Upper lobe of left lung (tissue), 6 donors: ENCODE data around the gene PLAC8L1. TPM values are rescaled to one million over a fixed set of nuclear protein-coding genes. Genes with fewer than 3 reads are reported as not detected.

Source experiments
- small RNA-seq, 4 donors: library from RNA; depleted of rRNA; stranded (forward); fragments of <200 nt; gene quantifications; one replicate each; pipeline ENCODE3, GENCODE V24; 2016
- total RNA-seq, 6 donors: library from RNA; depleted of rRNA in 4 of 6; stranded (reverse); fragments of >200 nt in 4 of 6; gene quantifications; one replicate each; pipeline versions ENCODE4 v1.1.0 to v1.2.1, GENCODE V29; 2016 to 2021
- donor health status: DM: no; HTN: no; CAD: no; lungs with moderate emphysema.
- donor health status: DM: no; HTN: yes; CAD: no; lungs with severe emphysema.

PLAC8L1 gene
- total RNA-seq, 6 donors from 2014 or later: 1.3 TPM; not detected in 5

Small RNA genes within 50 kb of the gene (small RNA-seq; reads per million reads assigned to genes)
- 0 reads per million in 4 donors for gene AC091959.1

Other genes with a start within 250 kb of the PLAC8L1 start
- gene GRXCR2, start 232.6 kb downstream of the PLAC8L1 start, total RNA-seq: not detected
- 10 to 100 TPM in 4 of 6 donors, 1 to 10 TPM in 2; 9.2 to 19.3 (median 14.3) TPM for gene SH3RF2, start 169.0 kb downstream of the PLAC8L1 start, total RNA-seq
- 10 to 100 TPM; 37.0 to 93.3 (median 67.0) TPM for gene LARS1, start 77.1 kb upstream of the PLAC8L1 start, total RNA-seq
- 10 to 100 TPM; 13.0 to 52.4 (median 31.2) TPM for gene RBM27, start 98.0 kb upstream of the PLAC8L1 start, total RNA-seq
- gene POU4F3, start 233.3 kb upstream of the PLAC8L1 start, total RNA-seq: under 1 TPM in 3 of 6 donors, not detected in 3; 0.10 to 0.55 (median 0.30) TPM